Lung (tissue), 12 donors: ENCODE measurements around the gene GLMP. TPM values are rescaled to one million over a fixed set of nuclear protein-coding genes. Genes with fewer than 3 reads are reported as not detected.
A peak's percentile ranks its signal among the peaks of the same experiment; 100 is the strongest.

ENCODE experiments used
- ATAC-seq: fragments of 200-7000 bp; cut with Tn5 transposase; one replicate; pipeline ENCODE4 v1.9.1; 2020; ENCODE audit warnings: moderate number of reproducible peaks; ENCODE audit not compliant: insufficient read depth, low FRiP score
- DNase-seq, 3 donors: peaks; one replicate each; pipeline ENCODE4 v3.0.0-alpha.2; 2013 to 2017
- H3K27ac ChIP-seq, 2 donors: one replicate each; pipeline ENCODE4 v1.5.1; 2013; ENCODE audit warnings: mild to moderate bottlenecking in 2 of 2, moderate library complexity in 2 of 2, control low read depth in 1 of 2, inconsistent platforms in 1 of 2, low read depth in 1 of 2, low read length in 1 of 2
- H3K27me3 ChIP-seq, 3 donors: one replicate each; pipeline ENCODE4 v1.5.1; 2013; ENCODE audit warnings: low read length in 2 of 3; ENCODE audit not compliant: control insufficient read depth in 3 of 3, insufficient read depth in 3 of 3
- H3K36me3 ChIP-seq, 4 donors: one replicate each; pipeline ENCODE4 v1.5.1; 2013; ENCODE audit warnings: low read length in 4 of 4, mild to moderate bottlenecking in 1 of 4, moderate library complexity in 1 of 4; ENCODE audit not compliant: control insufficient read depth in 4 of 4, insufficient read depth in 4 of 4
- H3K4me1 ChIP-seq, 5 donors: one replicate each; pipeline ENCODE4 v1.5.1; 2013; ENCODE audit warnings: low read length in 5 of 5, mild to moderate bottlenecking in 2 of 5, moderate library complexity in 1 of 5; ENCODE audit not compliant: control insufficient read depth in 5 of 5, insufficient read depth in 5 of 5
- H3K4me3 ChIP-seq: one replicate; pipeline ENCODE4 v1.5.1; 2013; ENCODE audit warnings: mild to moderate bottlenecking, control low read depth, moderate library complexity
- H3K9ac ChIP-seq, 2 donors: one replicate each; pipeline ENCODE4 v1.5.1; 2013; ENCODE audit warnings: low read length in 2 of 2, control low read depth in 1 of 2; ENCODE audit not compliant: insufficient read depth in 1 of 2
- H3K9me3 ChIP-seq, 4 donors: one replicate each; pipeline ENCODE4 v1.5.1; 2013; ENCODE audit warnings: low read length in 3 of 4, mild to moderate bottlenecking in 1 of 4, moderate library complexity in 1 of 4; ENCODE audit not compliant: control insufficient read depth in 4 of 4, insufficient read depth in 3 of 4
- CTCF ChIP-seq: IDR thresholded peaks from 2 replicates; pipeline ENCODE4 v1.5.1; 2012; ENCODE audit warnings: mild to moderate bottlenecking; ENCODE audit errors: control extremely low read depth, extremely low read depth
- WGBS, 2 donors: extraction: QIAGEN DNeasy Blood & Tissue Kit; methylation state at CpG; one replicate each; pipeline ENCODE4 v1.1.7; 2013; 5-methylcytosine and 5-hydroxymethylcytosine counted together
- polyA plus RNA-seq, 2 donors: library from polyadenylated mRNA; stranded (reverse); fragments of 200-250 nt; gene quantifications; one replicate each; pipeline ENCODE4 v1.2.1, GENCODE V29; 2013
- total RNA-seq, 2 donors: library from RNA; depleted of rRNA in 1 of 2; stranded (reverse); fragments of >200 nt in 1 of 2; gene quantifications; one replicate each; pipeline ENCODE4 v1.2.1, GENCODE V29; 2014 to 2021
- donor health status: control.
- donor health status: control.
- donor health status: Bipolar disorder and iron deficiency.
- donor health status: healthy.
- donor health status: DM: yes; HTN: yes; CAD: no.

GLMP gene
- total and polyA plus RNA-seq, 4 donors = 30.1 to 75.8 (median 59.6) TPM

GRCh38 chr1:156282479-156283222 is 12.8 kb downstream of the GLMP start, which contains the start of gene SMG5:
SMG5 (minus strand) TSS chr1:156282825; CDS start chr1:156282680, 145 bp downstream.
- peak; percentile 94 for ATAC-seq
- Histone ChIP-seq H3K27ac (peak within 1 kb of the TSS; percentile 95 to 97), H3K9ac (peak within 1 kb of the TSS; percentile 64 to 93), H3K9me3 (no peaks in the 10 kb centered on the region), H3K36me3 (peaks cover 0 to 21% (median 12%) of the 10 kb centered on the region in 4 donors), H3K4me1 (peaks cover 0 to 22% (median 6%) of the 10 kb centered on the region in 5 donors), H3K4me3 (peak within 1 kb of the TSS; percentile 97), H3K27me3 (no peaks in the 10 kb centered on the region)
- TF ChIP-seq CTCF = no peak
- WGBS, 2 donors = 0% methylated on average over 50 of the region's 50 CpGs
- DNase-seq = peak; percentile 98 to 100 (median 99)

GRCh38 chr1:156281693-156282478 is 13.6 kb downstream of the GLMP start:
- peaks cover under 1 to 25% (median 16%) of the 10 kb centered on the region in 4 donors for H3K36me3 ChIP-seq
- H3K9ac ChIP-seq = peak overlapping the region; percentile 64 to 89
- WGBS, 2 donors = 9 to 11% methylated on average over 22 of the region's 22 CpGs
- peaks cover 0 to 22% (median 9%) of the 10 kb centered on the region in 5 donors for H3K4me1 ChIP-seq
- DNase-seq (peak in 1 of 3 donors; percentile 38), ATAC-seq (no peak)
- no peak for TF ChIP-seq CTCF
- no peaks in the 10 kb centered on the region for H3K27me3 ChIP-seq
- H3K4me3 ChIP-seq = peak overlapping the region; percentile 97
- H3K27ac ChIP-seq = peak overlapping the region; percentile 95 to 97
- H3K9me3 ChIP-seq = peaks cover 0 to 2% (median 0%) of the 10 kb centered on the region in 4 donors

- H3K36me3 ChIP-seq = peaks cover 4 to 26% (median 18%) of the 10 kb centered on the region in 4 donors
- no peak for TF ChIP-seq CTCF
- peaks cover 0 to 22% (median 9%) of the 10 kb centered on the region in 5 donors for H3K4me1 ChIP-seq
- H3K27me3 ChIP-seq = no peaks in the 10 kb centered on the region
- ATAC-seq (no peak), DNase-seq (no peak)
- WGBS, 2 donors = 34 to 45% methylated on average over 8 of the region's 8 CpGs
- peaks cover 0 to 3% (median 0%) of the 10 kb centered on the region in 4 donors for H3K9me3 ChIP-seq
- peak overlapping the region; percentile 97 for H3K4me3 ChIP-seq
- peak overlapping the region in 1 of 2 donors; percentile 95 for H3K27ac ChIP-seq
- peak overlapping the region; percentile 64 to 89 for H3K9ac ChIP-seq
Observed at GRCh38 chr1:156281281-156281680, 14.2 kb downstream of the GLMP start.
